Naive thymus-derived CD4-positive, alpha-beta T cell (primary cell): Measurements from ENCODE around the gene CRYBA2. TPM values are rescaled to one million over a fixed set of nuclear protein-coding genes. Genes with fewer than 3 reads are reported as not detected.

ENCODE experiments used
- ATAC-seq: fragments of 150-1000 bp; cut with Tn5 transposase; 2 replicates; pipeline ENCODE4 v1.10.0; 2021; ENCODE audit warnings: mild to moderate bottlenecking, moderate library complexity
- CTCF ChIA-PET: fragments of 350-600 bp; sonication (Branson Sonifier 250); formaldehyde crosslinking; loops from one replicate; lab custom pipeline; 2021; ENCODE audit warnings: antibody characterized with exemption; lab: Charles Lee
- POLR2A ChIA-PET: fragments of 350-600 bp; sonication (Branson Sonifier 250); formaldehyde crosslinking; loops from one replicate; lab custom pipeline; 2021; ENCODE audit warnings: antibody characterized with exemption, inconsistent platforms; lab: Charles Lee
- DNase-seq, 9 donors: peaks; one replicate each; pipeline versions ENCODE4 v3.0.0 to v3.0.0-alpha.2; 2020 to 2022; ENCODE audit warnings: mixed read lengths in 1 of 9
- H3K27ac ChIP-seq: one replicate; pipeline ENCODE4 v1.7.0; 2013; ENCODE audit warnings: mild to moderate bottlenecking, low read depth, low read length, moderate library complexity
- H3K27me3 ChIP-seq, 2 donors: one replicate each; pipeline ENCODE4 v1.7.0; 2013; ENCODE audit warnings: low read length in 2 of 2, mild to moderate bottlenecking in 2 of 2, moderate library complexity in 2 of 2; ENCODE audit not compliant: control insufficient read depth in 2 of 2, insufficient read depth in 2 of 2
- H3K36me3 ChIP-seq, 3 experiments: 1 replicate in 2 of 3; 2 replicates in 1 of 3; pipeline ENCODE4 v1.7.0; 2013; ENCODE audit warnings: low read length in 3 of 3, mild to moderate bottlenecking in 3 of 3, moderate library complexity in 1 of 3; ENCODE audit not compliant: insufficient read depth in 3 of 3, control insufficient read depth in 2 of 3
- H3K4me1 ChIP-seq, 2 donors: one replicate each; pipeline ENCODE4 v1.7.0; 2013; ENCODE audit warnings: low read length in 2 of 2, mild to moderate bottlenecking in 2 of 2, moderate library complexity in 1 of 2; ENCODE audit not compliant: control insufficient read depth in 2 of 2, insufficient read depth in 2 of 2
- H3K4me3 ChIP-seq: 2 replicates; pipeline ENCODE4 v1.7.0; 2013; ENCODE audit warnings: mild to moderate bottlenecking, low read length
- H3K9me3 ChIP-seq, 3 experiments: 1 replicate in 2 of 3; 2 replicates in 1 of 3; pipeline ENCODE4 v1.7.0; 2013; ENCODE audit warnings: low read length in 3 of 3; ENCODE audit not compliant: control insufficient read depth in 2 of 3
- H3K27ac Mint-ChIP-seq, 9 donors: one replicate each; pipeline ENCODE4 v1.8.0; 2020 to 2022; ENCODE audit warnings: mixed read lengths in 9 of 9, mild to moderate bottlenecking in 8 of 9, moderate library complexity in 5 of 9, inconsistent platforms in 2 of 9
- H3K27me3 Mint-ChIP-seq, 5 donors: one replicate each; pipeline ENCODE4 v1.8.0; 2021 to 2022; ENCODE audit warnings: mixed read lengths in 5 of 5, mild to moderate bottlenecking in 1 of 5
- H3K36me3 Mint-ChIP-seq, 5 donors: one replicate each; pipeline ENCODE4 v1.8.0; 2020 to 2022; ENCODE audit warnings: mixed read lengths in 5 of 5, mild to moderate bottlenecking in 3 of 5, inconsistent platforms in 1 of 5
- H3K4me1 Mint-ChIP-seq, 7 donors: one replicate each; pipeline ENCODE4 v1.8.0; 2020 to 2022; ENCODE audit warnings: mixed read lengths in 7 of 7, mild to moderate bottlenecking in 3 of 7, inconsistent platforms in 1 of 7
- H3K4me3 Mint-ChIP-seq, 10 donors: one replicate each; pipeline ENCODE4 v1.8.0; 2020 to 2022; ENCODE audit warnings: mild to moderate bottlenecking in 10 of 10, mixed read lengths in 10 of 10, moderate library complexity in 6 of 10, inconsistent platforms in 2 of 10
- H3K9me3 Mint-ChIP-seq, 11 donors: one replicate each; pipeline ENCODE4 v1.8.0; 2020 to 2022; ENCODE audit warnings: mixed read lengths in 11 of 11, mild to moderate bottlenecking in 4 of 11, inconsistent platforms in 1 of 11, moderate library complexity in 1 of 11
- intact Hi-C, 2 donors: fragments of 100-400 bp; cut with micrococcal nuclease; formaldehyde crosslinking; loops; one replicate each; pipeline ENCODE4 v1.15.1; 2023
- polyA plus RNA-seq, 2 donors: library from polyadenylated mRNA; unstranded; fragments of 300-500 nt; fragmentation: Illumina TruSeq; gene quantifications; one replicate each; pipeline ENCODE4 v1.2.3, GENCODE V29; 2021
- total RNA-seq, 6 experiments: library from RNA in 5 of 6; stranded (reverse) in 5 of 6; gene quantifications; 1 replicate in 5 of 6; 2 replicates in 1 of 6; pipeline ENCODE4 v1.2.3 and lab custom pipeline; 2021 to 2026

The CRYBA2 gene
- total and polyA plus RNA-seq, 7 experiments from 2014 or later: not detected

DNA sequence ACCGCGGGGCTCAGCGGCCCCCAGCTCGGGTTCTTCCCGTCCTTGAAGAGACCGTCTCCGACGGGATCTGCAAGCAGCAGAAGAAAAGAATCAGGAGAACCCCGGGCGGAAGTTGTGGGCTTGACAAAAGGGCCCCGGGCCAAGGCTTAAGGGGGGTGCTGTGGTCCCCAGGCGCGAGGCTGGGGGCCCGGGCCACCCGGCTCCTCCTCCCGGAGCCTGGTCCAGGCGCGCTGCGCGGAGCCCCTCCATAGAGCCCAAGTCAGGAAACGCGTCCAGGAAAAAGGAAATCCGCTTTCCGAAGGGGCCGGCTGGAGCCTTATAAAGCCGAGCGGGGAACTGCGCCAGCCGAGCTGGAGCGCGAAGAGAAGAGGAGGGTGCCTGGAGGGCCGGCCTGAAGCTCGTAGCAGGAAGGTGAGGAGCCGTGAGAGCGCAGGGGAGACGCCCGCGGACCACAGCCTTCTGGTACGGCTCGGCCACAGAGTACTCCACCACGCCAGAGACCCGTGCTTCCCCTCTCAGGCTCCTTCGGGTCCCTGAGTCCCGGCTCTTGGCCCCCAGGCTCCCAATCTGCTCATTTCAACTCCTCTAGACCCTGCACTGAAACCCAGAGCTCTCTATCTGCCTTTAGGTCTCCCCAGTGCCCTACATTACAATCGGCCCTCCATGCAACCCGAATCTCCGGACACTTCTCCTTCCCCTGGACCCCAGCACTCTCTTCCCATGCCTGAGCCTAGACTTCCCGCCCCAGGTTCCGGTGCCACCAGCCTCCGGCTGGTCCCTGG, 8.8 kb downstream of the CRYBA2 start:
- peaks cover 13 to 23% of the 10 kb centered on the region in 2 donors for H3K4me1 ChIP-seq
- H3K36me3 ChIP-seq: no peaks in the 10 kb centered on the region
- no peaks in the 10 kb centered on the region for H3K9me3 Mint-ChIP-seq
- no peak overlapping the region for H3K4me3 ChIP-seq
- H3K27ac Mint-ChIP-seq: peak overlapping the region in 1 of 9 donors; percentile 38
- peaks cover 14 to 43% (median 22%) of the 10 kb centered on the region in 7 donors for H3K4me1 Mint-ChIP-seq
- peaks cover 0 to 2% (median 0%) of the 10 kb centered on the region in 5 donors for H3K36me3 Mint-ChIP-seq
- POLR2A ChIA-PET: no interaction called here
- H3K4me3 Mint-ChIP-seq: peak overlapping the region in 7 of 10 donors; percentile 7 to 70 (median 63)
- DNase-seq (no peak), ATAC-seq (no peak)
- peaks cover 68 to 85% (median 69%) of the 10 kb centered on the region in 5 donors for H3K27me3 Mint-ChIP-seq
- CTCF ChIA-PET: interaction anchor here (0.8 kb wide), 1 partner anchor 43 kb away, joined by 5 read pairs; no protein-coding TSS in a partner anchor
- intact Hi-C loops: loop anchor here in 1 of 2 donors (5.0 kb wide), 2 partner anchors 73 to 107 kb away; no protein-coding TSS in a partner anchor
- peaks cover 22 to 50% of the 10 kb centered on the region in 2 donors for H3K27me3 ChIP-seq
- H3K27ac ChIP-seq: no peak overlapping the region
- H3K9me3 ChIP-seq: no peaks in the 10 kb centered on the region

DNA sequence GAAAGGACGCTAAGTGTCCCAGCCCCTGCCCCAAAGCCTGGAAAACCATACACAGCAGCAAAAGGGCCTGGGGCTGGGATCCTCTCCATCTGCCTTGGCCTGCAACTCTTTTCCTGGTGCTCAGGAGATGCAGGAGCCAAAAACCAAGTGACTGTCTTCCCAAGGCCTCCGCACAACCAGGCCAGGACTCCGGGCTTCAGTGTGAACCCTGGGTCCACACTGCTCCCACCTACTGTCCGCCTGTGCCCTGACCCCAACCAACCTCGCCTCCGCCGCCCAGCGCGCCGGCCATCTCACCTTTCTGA, 9.3 kb downstream of the CRYBA2 start:
- H3K27me3 ChIP-seq: peaks cover 22 to 50% of the 10 kb centered on the region in 2 donors
- ATAC-seq: no peak
- H3K36me3 ChIP-seq: no peaks in the 10 kb centered on the region
- intact Hi-C loops: loop anchor here in 1 of 2 donors (5.0 kb wide), 2 partner anchors 73 to 107 kb away; no protein-coding TSS in a partner anchor
- peaks cover 64 to 83% (median 69%) of the 10 kb centered on the region in 5 donors for H3K27me3 Mint-ChIP-seq
- H3K36me3 Mint-ChIP-seq: peaks cover 0 to 2% (median 0%) of the 10 kb centered on the region in 5 donors
- no peaks in the 10 kb centered on the region for H3K9me3 ChIP-seq
- H3K9me3 Mint-ChIP-seq: no peaks in the 10 kb centered on the region
- H3K4me3 Mint-ChIP-seq: peak overlapping the region in 2 of 10 donors; percentile 54 to 57
- H3K27ac Mint-ChIP-seq: peak overlapping the region in 1 of 9 donors; percentile 33
- H3K4me3 ChIP-seq: no peak overlapping the region
- POLR2A ChIA-PET: no interaction called here
- no peak for DNase-seq
- H3K4me1 Mint-ChIP-seq: peaks cover 14 to 43% (median 22%) of the 10 kb centered on the region in 7 donors
- CTCF ChIA-PET: interaction anchor here (0.8 kb wide), 1 partner anchor 44 kb away, joined by 5 read pairs; no protein-coding TSS in a partner anchor
- H3K4me1 ChIP-seq: peaks cover 13 to 23% of the 10 kb centered on the region in 2 donors
- H3K27ac ChIP-seq: no peak overlapping the region

DNA sequence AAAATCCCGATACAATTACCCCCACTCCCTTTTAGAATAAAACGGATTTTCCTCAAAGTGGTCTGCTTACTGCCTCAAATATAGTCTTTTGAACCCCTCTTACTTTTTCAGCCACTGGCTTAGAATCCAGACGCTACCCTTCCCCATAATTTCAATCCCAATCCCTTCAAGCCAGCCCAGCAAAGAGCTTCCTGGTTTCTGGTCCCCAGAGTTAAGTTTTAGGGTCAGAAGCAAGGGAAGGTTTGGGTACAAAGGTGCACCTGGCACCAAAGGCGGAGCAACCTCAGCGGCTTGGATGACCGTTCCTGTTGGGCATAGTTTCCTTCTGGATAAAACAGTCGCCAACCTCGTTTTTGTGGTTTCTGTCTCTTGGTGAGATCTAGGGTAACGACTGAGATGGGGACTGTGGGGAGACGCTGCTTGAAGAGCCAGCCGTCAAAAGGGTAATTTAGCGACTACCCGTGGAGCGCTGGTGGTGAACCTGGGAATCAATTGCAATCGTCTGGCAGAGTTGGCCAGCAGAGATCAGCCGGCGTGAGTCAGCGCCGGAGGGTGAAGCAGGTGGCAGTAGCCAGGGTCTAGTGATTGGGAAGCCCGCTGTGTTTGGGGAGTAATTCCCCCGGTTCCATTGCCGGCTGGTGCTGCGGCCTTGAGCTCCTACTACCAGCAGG, 9.8 kb downstream of the CRYBA2 start:
- peaks cover 14 to 43% (median 22%) of the 10 kb centered on the region in 7 donors for H3K4me1 Mint-ChIP-seq

DNA sequence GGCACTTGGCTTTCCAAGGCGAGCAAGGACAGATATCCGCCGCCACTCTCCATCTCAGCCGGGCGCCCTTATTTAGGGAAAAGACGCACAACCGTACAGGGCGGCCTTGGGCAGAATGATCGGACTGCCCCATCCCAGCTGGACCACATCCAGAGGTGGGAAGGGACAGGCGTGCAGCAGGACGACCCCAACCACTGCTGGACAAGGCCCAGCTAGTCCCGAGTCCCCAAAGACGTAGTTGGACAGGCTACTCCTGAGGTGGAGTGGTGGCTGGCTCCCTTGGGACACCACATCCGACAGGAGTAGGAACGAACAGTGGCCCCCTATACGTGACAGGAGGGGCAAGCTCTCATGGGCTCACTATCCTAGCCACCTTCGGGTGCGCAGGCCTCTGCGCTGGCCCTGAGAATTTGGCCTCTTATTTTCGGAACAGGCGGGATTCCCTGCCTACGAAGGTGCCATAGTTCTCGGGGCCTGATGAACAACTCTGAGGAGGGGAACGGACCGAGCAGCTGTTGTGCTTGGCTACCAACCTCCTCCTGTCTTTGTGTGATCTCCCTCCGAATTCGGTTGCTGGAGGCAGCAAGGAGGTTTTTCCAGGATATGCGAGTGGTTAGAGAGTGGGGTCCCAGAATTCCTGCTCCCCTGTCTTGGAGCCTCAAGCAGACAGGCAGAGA, 10.5 kb downstream of the CRYBA2 start:
- ChIA-PET CTCF (interaction anchor here (0.8 kb wide), 1 partner anchor 137 kb away, joined by 3 read pairs; no protein-coding TSS in a partner anchor), POLR2A (no interaction called here)
- Histone ChIP-seq H3K27me3 (peaks cover 22 to 50% of the 10 kb centered on the region in 2 donors), H3K36me3 (no peaks in the 10 kb centered on the region), H3K27ac (no peak overlapping the region), H3K4me3 (no peak overlapping the region), H3K9me3 (no peaks in the 10 kb centered on the region), H3K4me1 (peaks cover 13 to 23% of the 10 kb centered on the region in 2 donors)
- Mint-ChIP-seq H3K36me3 (peaks cover 0 to 2% (median 0%) of the 10 kb centered on the region in 5 donors), H3K27ac (no peak overlapping the region), H3K27me3 (peaks cover 60 to 80% (median 65%) of the 10 kb centered on the region in 5 donors), H3K9me3 (peaks cover 0 to 1% (median 0%) of the 10 kb centered on the region in 11 donors), H3K4me3 (peak overlapping the region in 8 of 10 donors; percentile 39 to 94 (median 77)), H3K4me1 (peaks cover 14 to 43% (median 22%) of the 10 kb centered on the region in 7 donors)
- DNase-seq (no peak), ATAC-seq (no peak)
- intact Hi-C loops: loop anchor here in 1 of 2 donors (5.0 kb wide), 2 partner anchors 75 to 105 kb away; no protein-coding TSS in a partner anchor

More for the DNA sequence above, 9.8 kb downstream of the CRYBA2 start:
- peaks cover 61 to 82% (median 68%) of the 10 kb centered on the region in 5 donors for H3K27me3 Mint-ChIP-seq
- peaks cover 0 to under 1% (median 0%) of the 10 kb centered on the region in 11 donors for H3K9me3 Mint-ChIP-seq
- intact Hi-C loops: loop anchor here in 1 of 2 donors (5.0 kb wide), 2 partner anchors 74 to 106 kb away; no protein-coding TSS in a partner anchor
- Histone ChIP-seq H3K36me3 (no peaks in the 10 kb centered on the region), H3K4me1 (peaks cover 13 to 23% of the 10 kb centered on the region in 2 donors), H3K27me3 (peaks cover 22 to 50% of the 10 kb centered on the region in 2 donors), H3K9me3 (no peaks in the 10 kb centered on the region), H3K4me3 (no peak overlapping the region), H3K27ac (no peak overlapping the region)
- peaks cover 0 to 2% (median 0%) of the 10 kb centered on the region in 5 donors for H3K36me3 Mint-ChIP-seq
- ChIA-PET POLR2A (no interaction called here), CTCF (interaction anchor here (0.8 kb wide), 1 partner anchor 44 kb away, joined by 5 read pairs; no protein-coding TSS in a partner anchor)
- ATAC-seq: no peak
- H3K27ac Mint-ChIP-seq: peak overlapping the region in 1 of 9 donors; percentile 64
- peak overlapping the region in 7 of 10 donors; percentile 16 to 60 (median 29) for H3K4me3 Mint-ChIP-seq
- DNase-seq: peak in 1 of 9 donors; percentile 4

DNA sequence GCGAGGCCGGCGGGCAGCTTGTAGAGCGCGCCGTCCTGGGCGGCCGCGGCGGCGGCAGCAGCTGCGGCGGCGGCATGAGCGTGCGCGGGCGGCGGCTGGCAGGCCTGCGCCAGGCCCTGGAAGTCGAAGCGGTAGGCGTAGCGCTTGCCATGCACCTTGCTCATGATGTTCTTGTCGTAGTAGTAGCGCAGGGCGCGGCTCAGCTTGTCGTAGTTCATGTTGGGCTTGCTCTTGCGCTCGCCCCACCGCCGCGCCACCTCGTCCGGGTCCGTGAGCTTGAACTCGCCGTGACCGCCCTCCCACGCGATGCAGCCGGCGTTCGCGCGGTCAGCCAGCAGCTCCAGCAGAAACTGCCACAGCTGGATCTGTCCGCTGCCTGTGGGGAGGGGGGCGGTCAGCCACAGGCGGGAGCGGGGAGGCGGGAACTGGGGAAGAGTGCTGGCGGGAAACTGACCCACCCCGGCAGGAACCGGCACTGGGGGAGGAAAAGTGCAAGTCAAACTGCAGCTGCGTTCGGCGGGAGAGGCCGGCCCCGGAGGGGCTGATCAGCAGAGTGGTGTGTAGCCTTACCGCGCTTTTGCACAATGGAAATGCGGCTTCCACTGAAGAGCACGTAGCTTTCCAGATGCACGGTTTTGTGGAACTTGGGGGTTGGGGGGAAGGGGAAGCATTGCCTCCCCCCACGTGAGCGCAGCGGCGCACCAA, 11.2 kb downstream of the CRYBA2 start:
- CTCF ChIA-PET: interaction anchor here (0.8 to 2.3 kb wide), 3 partner anchors 13 to 137 kb away, joined by 3 to 7 read pairs (median 4); no protein-coding TSS in a partner anchor
- peaks cover 0 to 1% (median 0%) of the 10 kb centered on the region in 11 donors for H3K9me3 Mint-ChIP-seq
- Histone ChIP-seq H3K4me1 (peaks cover 13 to 23% of the 10 kb centered on the region in 2 donors), H3K27ac (no peak overlapping the region), H3K4me3 (peak overlapping the region; percentile 33), H3K9me3 (no peaks in the 10 kb centered on the region), H3K27me3 (peaks cover 19 to 47% of the 10 kb centered on the region in 2 donors), H3K36me3 (no peaks in the 10 kb centered on the region)
- ATAC-seq (peak; percentile 28), DNase-seq (peak in 3 of 9 donors; percentile 27 to 33 (median 31))
- H3K4me1 Mint-ChIP-seq: peaks cover 14 to 43% (median 22%) of the 10 kb centered on the region in 7 donors
- no peak overlapping the region for H3K27ac Mint-ChIP-seq
- intact Hi-C loops: loop anchor here in 1 of 2 donors (2.0 to 5.0 kb wide), 4 partner anchors 15 to 105 kb away; no protein-coding TSS in a partner anchor
- peak overlapping the region in 9 of 10 donors; percentile 38 to 94 (median 76) for H3K4me3 Mint-ChIP-seq
- peaks cover 0 to 2% (median 0%) of the 10 kb centered on the region in 5 donors for H3K36me3 Mint-ChIP-seq
- POLR2A ChIA-PET: no interaction called here
- H3K27me3 Mint-ChIP-seq: peaks cover 60 to 80% (median 66%) of the 10 kb centered on the region in 5 donors
